H9 (cell line): Measurements from ENCODE around the gene ARHGAP22. TPM values are rescaled to one million over a fixed set of nuclear protein-coding genes. Genes with fewer than 3 reads are reported as not detected.

Experiments
- DNase-seq: peaks from one replicate; pipeline ENCODE4 v3.0.0-alpha.2; 2017
- H2AFZ ChIP-seq: one replicate; pipeline ENCODE4 v1.6.1; 2013; ENCODE audit warnings: mild to moderate bottlenecking, low read length, control low read depth, moderate library complexity
- H2AK5ac ChIP-seq: 2 replicates; pipeline ENCODE4 v1.6.1; 2013; ENCODE audit warnings: low read length, control low read depth, mixed read lengths; ENCODE audit not compliant: insufficient read length
- H2BK120ac ChIP-seq: one replicate; pipeline ENCODE4 v1.6.1; 2013; ENCODE audit warnings: low read depth, mild to moderate bottlenecking, low read length, control low read depth, inconsistent platforms; ENCODE audit not compliant: poor library complexity, severe bottlenecking
- H2BK12ac ChIP-seq: 2 replicates; pipeline ENCODE4 v1.6.1; 2013; ENCODE audit warnings: low read length, control low read depth, mixed read lengths, low read depth; ENCODE audit not compliant: insufficient read length
- H2BK15ac ChIP-seq: 2 replicates; pipeline ENCODE4 v1.6.1; 2013; ENCODE audit warnings: low read depth, low read length, control low read depth
- H2BK20ac ChIP-seq: one replicate; pipeline ENCODE4 v1.6.1; 2013; ENCODE audit warnings: low read depth, mild to moderate bottlenecking, low read length, control low read depth, inconsistent platforms; ENCODE audit not compliant: poor library complexity, severe bottlenecking
- H2BK5ac ChIP-seq: 2 replicates; pipeline ENCODE4 v1.6.1; 2013; ENCODE audit warnings: low read length, control low read depth, mixed read lengths; ENCODE audit not compliant: insufficient read length
- H3K14ac ChIP-seq: 2 replicates; pipeline ENCODE4 v1.6.1; 2013; ENCODE audit warnings: low read length, control low read depth; ENCODE audit not compliant: insufficient read depth
- H3K18ac ChIP-seq: 2 replicates; pipeline ENCODE4 v1.6.1; 2013; ENCODE audit warnings: low read depth, mild to moderate bottlenecking, mixed read lengths, low read length, control low read depth; ENCODE audit not compliant: insufficient read length
- H3K23ac ChIP-seq: 2 replicates; pipeline ENCODE4 v1.6.1; 2013; ENCODE audit warnings: low read length, control low read depth, mixed read lengths, low read depth; ENCODE audit not compliant: insufficient read length
- H3K23me2 ChIP-seq: 2 replicates; pipeline ENCODE4 v1.6.1; 2013; ENCODE audit warnings: low read depth, mild to moderate bottlenecking, mixed read lengths, low read length, control low read depth; ENCODE audit not compliant: insufficient read length, poor library complexity, severe bottlenecking
- H3K27ac ChIP-seq: 2 replicates; pipeline ENCODE4 v1.5.1; 2013; ENCODE audit warnings: low read length, control low read depth, mixed read lengths, low read depth; ENCODE audit not compliant: insufficient read length
- H3K27me3 ChIP-seq: 2 replicates; pipeline ENCODE4 v1.6.1; 2013; ENCODE audit warnings: low read length, control low read depth, inconsistent platforms; ENCODE audit not compliant: insufficient read depth
- H3K4ac ChIP-seq: 2 replicates; pipeline ENCODE4 v1.6.1; 2013; ENCODE audit warnings: low read depth, mild to moderate bottlenecking, control low read depth, inconsistent platforms, low read length, moderate library complexity
- H3K4me1 ChIP-seq: 2 replicates; pipeline ENCODE4 v1.6.1; 2013; ENCODE audit warnings: low read length, control low read depth, inconsistent platforms; ENCODE audit not compliant: insufficient read depth
- H3K4me2 ChIP-seq: 2 replicates; pipeline ENCODE4 v1.6.1; 2013; ENCODE audit warnings: low read length, control low read depth, mixed read lengths; ENCODE audit not compliant: insufficient read length, insufficient read depth
- H3K56ac ChIP-seq: 2 replicates; pipeline ENCODE4 v1.6.1; 2013; ENCODE audit warnings: low read depth, mild to moderate bottlenecking, mixed read lengths, low read length, control low read depth; ENCODE audit not compliant: insufficient read length
- H3K79me1 ChIP-seq: 2 replicates; pipeline ENCODE4 v1.6.1; 2013; ENCODE audit warnings: low read depth, mild to moderate bottlenecking, moderate library complexity, low read length, control low read depth, inconsistent platforms; ENCODE audit not compliant: insufficient read depth, poor library complexity, severe bottlenecking
- H3K79me2 ChIP-seq: 2 replicates; pipeline ENCODE4 v1.6.1; 2013; ENCODE audit warnings: low read length, control low read depth, inconsistent platforms; ENCODE audit not compliant: insufficient read depth
- H3K9ac ChIP-seq: 2 replicates; pipeline ENCODE4 v1.6.1; 2013; ENCODE audit warnings: low read length, control low read depth, mixed read lengths; ENCODE audit not compliant: insufficient read length; ENCODE audit errors: extremely low read depth
- H3K9me3 ChIP-seq: one replicate; pipeline ENCODE4 v1.6.1; 2013; ENCODE audit warnings: low read depth, low read length, inconsistent platforms; ENCODE audit not compliant: control insufficient read depth
- H3T11ph ChIP-seq: one replicate; pipeline ENCODE4 v1.6.1; 2013; ENCODE audit warnings: mild to moderate bottlenecking, low read length, control low read depth, inconsistent platforms
- H4K20me1 ChIP-seq: one replicate; pipeline ENCODE4 v1.6.1; 2013; ENCODE audit not compliant: control insufficient read depth, insufficient read length, insufficient read depth
- H4K5ac ChIP-seq: 2 replicates; pipeline ENCODE4 v1.6.1; 2013; ENCODE audit warnings: low read depth, mild to moderate bottlenecking, mixed read lengths, low read length, control low read depth; ENCODE audit not compliant: insufficient read length
- H4K8ac ChIP-seq: replicated peaks from 2 replicates; pipeline ENCODE4 v1.6.1; 2013; ENCODE audit warnings: low read length, control low read depth, mixed read lengths, low read depth; ENCODE audit not compliant: insufficient read length
- H4K91ac ChIP-seq: 2 replicates; pipeline ENCODE4 v1.6.1; 2013; ENCODE audit warnings: low read depth, mild to moderate bottlenecking, moderate library complexity, mixed read lengths, low read length, control low read depth; ENCODE audit not compliant: insufficient read length
- H3K27ac Mint-ChIP-seq, 3 experiments: 2 replicates in 2 of 3; 3 replicates in 1 of 3; pipeline ENCODE4 v1.8.0; 2020 to 2021; ENCODE audit warnings: mixed read lengths in 3 of 3, mild to moderate bottlenecking in 1 of 3, moderate library complexity in 1 of 3
- H3K27me3 Mint-ChIP-seq: 2 replicates; pipeline ENCODE4 v1.8.0; 2021; ENCODE audit warnings: low read depth, mild to moderate bottlenecking, moderate library complexity, mixed read lengths
- H3K36me3 Mint-ChIP-seq, 3 experiments: 2 replicates in 2 of 3; 3 replicates in 1 of 3; pipeline ENCODE4 v1.8.0; 2020 to 2021; ENCODE audit warnings: low read depth in 3 of 3, mixed read lengths in 3 of 3; ENCODE audit not compliant: insufficient read depth in 1 of 3
- H3K4me1 Mint-ChIP-seq, 2 experiments: 2 replicates each; pipeline ENCODE4 v1.8.0; 2020; ENCODE audit warnings: mixed read lengths in 2 of 2
- H3K4me3 Mint-ChIP-seq, 2 experiments: 2 replicates in 1 of 2; 3 replicates in 1 of 2; pipeline ENCODE4 v1.8.0; 2020 to 2021; ENCODE audit warnings: mild to moderate bottlenecking in 2 of 2, mixed read lengths in 2 of 2, moderate library complexity in 1 of 2
- H3K9me3 Mint-ChIP-seq, 2 experiments: 2 replicates in 1 of 2; 3 replicates in 1 of 2; pipeline ENCODE4 v1.8.0; 2020; ENCODE audit warnings: mild to moderate bottlenecking in 2 of 2, mixed read lengths in 2 of 2, moderate library complexity in 1 of 2
- CTCF ChIP-seq: fragments of 200-600 bp; sonication (generic); conservative IDR thresholded peaks from 3 replicates; pipeline ENCODE4 v1.8.0; 2021; ENCODE audit warnings: antibody characterized with exemption, mild to moderate bottlenecking
- WGBS: extraction: QIAGEN DNeasy Blood & Tissue Kit; methylation state at CpG from one replicate; pipeline ENCODE4 v1.1.7; 2013; ENCODE audit warnings: missing lambda C conversion rate, low lambda C conversion rate, mixed read lengths; ENCODE audit not compliant: insufficient read length; ENCODE audit errors: extremely low coverage; 5-methylcytosine and 5-hydroxymethylcytosine counted together
- total RNA-seq: library from RNA; stranded (reverse); gene quantifications from 2 replicates; pipeline ENCODE4 v1.2.1, GENCODE V29; 2021

ARHGAP22 gene
- total RNA-seq, 1 experiment from 2014 or later: 7.4 TPM

- Histone ChIP-seq H3K27me3 (no peaks in the 10 kb centered on the region), H3K27ac (no peak overlapping the region), H3K9ac (no peak overlapping the region), H3K9me3 (no peaks in the 10 kb centered on the region), H3K23ac (no peak overlapping the region), H2AFZ (no peak overlapping the region), H2BK20ac (no peak overlapping the region), H3K14ac (no peak overlapping the region), H4K91ac (no peak overlapping the region), H3K4me1 (no peaks in the 10 kb centered on the region), H2BK12ac (no peak overlapping the region), H3T11ph (no peak overlapping the region), H3K4me2 (peak overlapping the region; percentile 44), H2BK15ac (no peak overlapping the region), H3K4ac (no peak overlapping the region), H4K5ac (no peak overlapping the region), H2BK5ac (no peak overlapping the region), H3K23me2 (peaks cover 6% of the 10 kb centered on the region), H4K20me1 (no peaks in the 10 kb centered on the region), H3K79me1 (no peaks in the 10 kb centered on the region), H3K79me2 (peaks cover 4% of the 10 kb centered on the region; the same call in 1 of the 2 replicates), H2BK120ac (no peak overlapping the region), H2AK5ac (no peak overlapping the region), H4K8ac (no peak overlapping the region), H3K18ac (no peak overlapping the region), H3K56ac (no peak overlapping the region)
- Mint-ChIP-seq H3K4me3 (peak overlapping the region; percentile 75 to 88), H3K9me3 (peaks cover 3 to 6% of the 10 kb centered on the region in 2 experiments; a peak in 2 of 5 replicates), H3K27ac (peak overlapping the region in 1 of 3 experiments; percentile 88; a peak in 1 of 7 replicates), H3K36me3 (peaks cover 0 to 3% (median 0%) of the 10 kb centered on the region in 3 experiments; a peak in 1 of 7 replicates), H3K4me1 (peaks cover 35 to 38% of the 10 kb centered on the region in 2 experiments), H3K27me3 (peaks cover 12% of the 10 kb centered on the region)
- no CpG with 5 or more reads among the region's 47 CpGs for WGBS
- TF ChIP-seq CTCF: 0 out of 3 replicates have a peak, but pooled peaks have one; percentile 5
- peak; percentile 53 for DNase-seq
Measured at GRCh38 chr10:48523212-48523819, 81.6 kb downstream of the ARHGAP22 start.
